Endothelial cell (in vitro differentiated cells): Measurements from ENCODE around the gene DCTPP1. TPM values are rescaled to one million over a fixed set of nuclear protein-coding genes. Genes with fewer than 3 reads are reported as not detected.

Experiments
- DNase-seq: peaks from one replicate; pipeline ENCODE4 v3.0.0; 2021; ENCODE audit warnings: low spot score
- H3K27ac Mint-ChIP-seq: one replicate; pipeline ENCODE4 v1.8.0; 2021; ENCODE audit warnings: mixed read lengths, inconsistent platforms; ENCODE audit not compliant: unreplicated experiment
- H3K27me3 Mint-ChIP-seq: one replicate; pipeline ENCODE4 v1.8.0; 2021; ENCODE audit warnings: mild to moderate bottlenecking, moderate library complexity, mixed read lengths, inconsistent platforms; ENCODE audit not compliant: unreplicated experiment
- H3K36me3 Mint-ChIP-seq: one replicate; pipeline ENCODE4 v1.8.0; 2021; ENCODE audit warnings: mild to moderate bottlenecking, low read depth, mixed read lengths, inconsistent platforms; ENCODE audit not compliant: unreplicated experiment
- H3K4me1 Mint-ChIP-seq: one replicate; pipeline ENCODE4 v1.8.0; 2021; ENCODE audit warnings: mild to moderate bottlenecking, mixed read lengths, inconsistent platforms; ENCODE audit not compliant: unreplicated experiment
- H3K4me3 Mint-ChIP-seq: one replicate; pipeline ENCODE4 v1.8.0; 2021; ENCODE audit warnings: mild to moderate bottlenecking, mixed read lengths, inconsistent platforms; ENCODE audit not compliant: unreplicated experiment
- H3K9me3 Mint-ChIP-seq: one replicate; pipeline ENCODE4 v1.8.0; 2021; ENCODE audit warnings: mixed read lengths, inconsistent platforms; ENCODE audit not compliant: unreplicated experiment
- CTCF ChIP-seq: fragments of 200-600 bp; sonication (generic); IDR thresholded peaks from one replicate; pipeline ENCODE4 v1.5.0; 2021; ENCODE audit warnings: antibody characterized with exemption; ENCODE audit not compliant: unreplicated experiment
- total RNA-seq: library from RNA; stranded (reverse); fragmentation: NEBNext Ultra II Directional; extraction: Animal tissue kit (Norgen Biotek cat#: 25700); gene quantifications from one replicate; pipeline ENCODE4 v1.2.1, GENCODE V29; 2021; ENCODE audit not compliant: unreplicated experiment

DCTPP1 gene
- total RNA-seq, 1 donor from 2014 or later = 61.1 TPM

GRCh38 chr16:30380803-30381208 lies 49.0 kb downstream of the DCTPP1 start:
- peaks cover 6% of the 10 kb centered on the region for H3K27me3 Mint-ChIP-seq
- no peak overlapping the region for H3K4me3 Mint-ChIP-seq
- DNase-seq = no peak
- no peak overlapping the region for H3K27ac Mint-ChIP-seq
- peaks cover 14% of the 10 kb centered on the region for H3K4me1 Mint-ChIP-seq
- no peak for TF ChIP-seq CTCF
- H3K9me3 Mint-ChIP-seq = no peaks in the 10 kb centered on the region
- H3K36me3 Mint-ChIP-seq = peaks cover 4% of the 10 kb centered on the region

GRCh38 chr16:30380072-30380802 lies 49.6 kb downstream of the DCTPP1 start:
- no peak for DNase-seq
- peak overlapping the region; percentile 14 for H3K27ac Mint-ChIP-seq
- peaks cover 4% of the 10 kb centered on the region for H3K36me3 Mint-ChIP-seq
- TF ChIP-seq CTCF = no peak
- H3K27me3 Mint-ChIP-seq = peaks cover 6% of the 10 kb centered on the region
- peaks cover 14% of the 10 kb centered on the region for H3K4me1 Mint-ChIP-seq
- H3K4me3 Mint-ChIP-seq = peak overlapping the region; percentile 37
- no peaks in the 10 kb centered on the region for H3K9me3 Mint-ChIP-seq

- Mint-ChIP-seq H3K36me3 (peaks cover 4% of the 10 kb centered on the region), H3K4me1 (peaks cover 14% of the 10 kb centered on the region), H3K27ac (no peak overlapping the region), H3K9me3 (no peaks in the 10 kb centered on the region), H3K4me3 (peak overlapping the region; percentile 89), H3K27me3 (peaks cover 6% of the 10 kb centered on the region)
- no peak for TF ChIP-seq CTCF
- no peak for DNase-seq
These were observed 50.6 kb downstream of the DCTPP1 start for GRCh38 chr16:30379158-30379783.

GRCh38 chr16:30378236-30379157 lies 51.3 kb downstream of the DCTPP1 start:
- Mint-ChIP-seq H3K27me3 (peaks cover 6% of the 10 kb centered on the region), H3K4me3 (peak overlapping the region; percentile 89), H3K4me1 (peaks cover 14% of the 10 kb centered on the region), H3K27ac (peak overlapping the region; percentile 97), H3K36me3 (peaks cover 4% of the 10 kb centered on the region), H3K9me3 (no peaks in the 10 kb centered on the region)
- TF ChIP-seq CTCF = no peak
- DNase-seq = peak; percentile 100
